K562 (cell line): ENCODE results near the gene ANP32B. TPM values are rescaled to one million over a fixed set of nuclear protein-coding genes. Genes with fewer than 3 reads are reported as not detected.

Experiments used
- ARHGAP35 ChIP-seq: fragments of 450-650 bp; IDR thresholded peaks from 2 replicates; pipeline ENCODE4 v1.6.1; 2018; ENCODE audit not compliant: partially characterized antibody
- DACH1 ChIP-seq: fragments of 450-650 bp; IDR thresholded peaks from 2 replicates; pipeline ENCODE4 v1.6.1; 2018; ENCODE audit not compliant: partially characterized antibody
- DPF2 ChIP-seq: fragments of 450-650 bp; IDR thresholded peaks from 2 replicates; pipeline ENCODE4 v1.6.1; 2016
- EHMT2 ChIP-seq: fragments of 450-650 bp; IDR thresholded peaks from 2 replicates; pipeline ENCODE4 v1.6.1; 2018; ENCODE audit warnings: antibody characterized with exemption
- FOXP1 ChIP-seq: sonication (generic); formaldehyde crosslinking; IDR thresholded peaks from 2 replicates; pipeline ENCODE4 v1.8.0; 2022; ENCODE audit warnings: mild to moderate bottlenecking, missing genetic modification reagents
- HDAC2 ChIP-seq: fragments of 450-650 bp; IDR thresholded peaks from 2 replicates; pipeline ENCODE4 v1.6.1; 2016; ENCODE audit warnings: mild to moderate bottlenecking
- HMG20B ChIP-seq: fragments of 250-450 bp; sonication (Bioruptor Pico); IDR thresholded peaks from 2 replicates; pipeline ENCODE4 v1.5.0; 2021; ENCODE audit warnings: mild to moderate bottlenecking
- JUND ChIP-seq, 2 experiments: IDR thresholded peaks; 2 replicates in 1 of 2; 3 replicates in 1 of 2; pipeline ENCODE4 v1.6.1; 2011; ENCODE audit warnings: borderline replicate concordance in 2 of 2, low read depth in 2 of 2, low read length in 2 of 2, improper control_type of control experiment in 1 of 2, missing biosample characterization in 1 of 2, missing genetic modification characterization in 1 of 2, missing genetic modification reagents in 1 of 2
- KLF1 ChIP-seq: fragments of 450-650 bp; IDR thresholded peaks from 2 replicates; pipeline ENCODE4 v1.6.1; 2016; ENCODE audit warnings: missing genetic modification characterization, missing compliant biosample characterization
- LARP7 ChIP-seq: fragments of 450-650 bp; IDR thresholded peaks from 2 replicates; pipeline ENCODE4 v1.6.1; 2016
- MAFK ChIP-seq: IDR thresholded peaks from 2 replicates; pipeline ENCODE4 v1.6.1; 2011; ENCODE audit warnings: low read length, improper control_type of control experiment
- MBD1 ChIP-seq: fragments of 250-450 bp; sonication (Bioruptor Pico); IDR thresholded peaks from 2 replicates; pipeline ENCODE4 v1.8.0; 2022; ENCODE audit warnings: inconsistent platforms
- PYGO2 ChIP-seq: fragments of 450-650 bp; IDR thresholded peaks from 2 replicates; pipeline ENCODE4 v1.6.1; 2016; ENCODE audit warnings: mild to moderate bottlenecking, missing genetic modification characterization, moderate library complexity, missing compliant biosample characterization
- RAD21 ChIP-seq, 2 experiments: fragments of 250-450 bp in 1 of 2; fragments of 450-650 bp in 1 of 2; sonication (Bioruptor Pico) in 1 of 2; formaldehyde crosslinking in 1 of 2; IDR thresholded peaks in 1 of 2; conservative IDR thresholded peaks in 1 of 2; 2 replicates each; pipeline versions ENCODE4 v1.4.0 to v1.8.0; 2020 to 2022; ENCODE audit warnings: mild to moderate bottlenecking in 2 of 2, moderate library complexity in 1 of 2
- RBM17 ChIP-seq: fragments of 200-400 bp; formaldehyde crosslinking; IDR thresholded peaks from 2 replicates; pipeline ENCODE4 v1.6.1; 2017; ENCODE audit warnings: low read depth, mild to moderate bottlenecking, low read length, borderline replicate concordance
- STAG1 ChIP-seq: sonication (generic); formaldehyde crosslinking; IDR thresholded peaks from 2 replicates; pipeline ENCODE4 v1.5.0; 2020; ENCODE audit warnings: missing genetic modification reagents, borderline replicate concordance
- ZBTB7A ChIP-seq: IDR thresholded peaks from 2 replicates; pipeline ENCODE4 v1.6.1; 2011; ENCODE audit warnings: low read depth, mild to moderate bottlenecking, low read length, moderate library complexity, borderline replicate concordance; ENCODE audit not compliant: control insufficient read depth
- ZBTB8A ChIP-seq: fragments of 450-650 bp; IDR thresholded peaks from 2 replicates; pipeline ENCODE4 v1.6.1; 2018; ENCODE audit warnings: mild to moderate bottlenecking, moderate library complexity; ENCODE audit not compliant: partially characterized antibody
- ZEB2 ChIP-seq: fragments of 450-650 bp; IDR thresholded peaks from 2 replicates; pipeline ENCODE4 v1.6.1; 2016
- ZNF174 ChIP-seq: fragments of 250-450 bp; sonication (Bioruptor Pico); IDR thresholded peaks from 2 replicates; pipeline ENCODE4 v1.4.0; 2020; ENCODE audit warnings: mild to moderate bottlenecking
- ZNF232 ChIP-seq: sonication (generic); formaldehyde crosslinking; IDR thresholded peaks from 2 replicates; pipeline ENCODE4 v1.8.0; 2022; ENCODE audit warnings: mild to moderate bottlenecking, missing genetic modification reagents
- ZNF444 ChIP-seq: fragments of 250-450 bp; sonication (Bioruptor Pico); IDR thresholded peaks from 2 replicates; pipeline ENCODE4 v1.4.0; 2020; ENCODE audit warnings: mild to moderate bottlenecking, moderate library complexity
- ZNF830 ChIP-seq: fragments of 250-450 bp; sonication (Bioruptor Pico); IDR thresholded peaks from 2 replicates; pipeline ENCODE4 v1.5.0; 2021; ENCODE audit warnings: mild to moderate bottlenecking
- ZSCAN29 ChIP-seq: fragments of 450-650 bp; IDR thresholded peaks from 2 replicates; pipeline ENCODE4 v1.6.1; 2017
- polyA plus RNA-seq, 8 experiments: library from polyadenylated mRNA; depleted of rRNA in 4 of 8; stranded (reverse) in 5 of 8; unstranded in 3 of 8; fragments of >200 nt; fragmentation: Nextera tagmentation in 2 of 8; fragmentation: Illumina TruSeq in 1 of 8; extraction: Ambion mirVana in 2 of 8; extraction: Trizol in 1 of 8; gene quantifications; 2 replicates each; pipeline versions ENCODE4 v1.2.1 to v1.2.3, GENCODE V29; 2011 to 2014; ENCODE audit warnings: inconsistent platforms in 1 of 8, missing spikeins in 1 of 8
- total RNA-seq, 7 experiments: library from RNA; depleted of rRNA in 6 of 7; stranded (reverse); fragments of >200 nt in 6 of 7; fragmentation: Illumina TruSeq in 2 of 7; extraction: Trizol in 2 of 7; gene quantifications; 2 replicates each; pipeline versions ENCODE4 v1.2.1 to v1.2.3, GENCODE V29; 2011 to 2021; ENCODE audit warnings: low replicate concordance in 1 of 7
- TF ChIP-seq, protein P1 (sequence below): IDR thresholded peaks from 3 replicates; pipeline ENCODE4 v1.6.1; 2011; ENCODE audit warnings: borderline replicate concordance, mild to moderate bottlenecking, moderate library complexity; ENCODE audit not compliant: insufficient read length; ENCODE audit errors: extremely low read depth

ANP32B gene
- total and polyA plus RNA-seq, 9 of the 15 experiments (the other 6 are each of a cell fraction or from before 2014, with no cell fraction given) = 68.9 to 815 (median 141) TPM

DNA sequence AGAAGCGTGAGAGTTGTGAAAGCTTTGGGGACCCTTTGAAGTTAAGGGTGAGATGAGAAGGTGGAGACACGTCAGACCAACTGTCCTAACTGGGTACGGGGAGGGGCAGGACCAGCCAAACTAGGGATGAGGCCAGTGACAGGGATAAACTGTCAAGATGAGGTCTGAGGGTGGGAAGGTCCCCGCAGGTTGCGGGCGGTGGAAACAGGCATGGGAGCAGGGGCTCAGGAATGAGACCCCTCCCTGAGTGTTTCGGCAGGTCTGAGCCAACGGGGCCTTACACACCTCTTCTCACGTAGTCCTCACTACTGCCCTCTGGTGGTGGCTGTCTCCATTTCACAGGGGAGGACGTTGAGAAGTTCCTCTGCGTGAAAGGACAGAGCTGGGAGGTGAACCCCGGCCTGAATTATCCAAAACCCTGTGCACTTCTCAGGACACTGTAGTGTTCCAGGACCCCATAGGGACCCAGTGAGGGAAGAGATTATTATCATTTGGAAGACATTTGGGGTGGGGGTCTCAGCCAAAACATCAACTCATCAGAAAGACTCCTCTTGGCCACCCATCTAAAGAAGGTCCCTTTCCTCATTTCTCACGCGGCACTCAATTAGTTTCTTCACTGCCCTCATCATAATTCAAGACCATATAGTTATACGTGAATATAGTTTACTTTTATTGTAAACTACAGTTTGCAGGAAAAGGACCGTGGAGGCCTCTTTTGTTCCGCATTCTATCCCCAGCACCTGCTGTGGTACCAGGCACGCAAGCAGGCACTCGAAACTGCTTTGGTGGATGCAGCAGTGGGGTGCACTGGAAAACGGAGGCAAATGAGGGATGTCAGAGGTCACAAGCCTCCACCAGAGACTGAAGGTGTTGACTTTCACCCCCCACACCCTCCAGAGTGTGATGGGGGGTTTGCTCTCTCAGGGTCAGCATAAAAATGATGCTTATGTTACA is 51.7 kb downstream of the ANP32B start (continued):
- TF ChIP-seq, protein P1, sequence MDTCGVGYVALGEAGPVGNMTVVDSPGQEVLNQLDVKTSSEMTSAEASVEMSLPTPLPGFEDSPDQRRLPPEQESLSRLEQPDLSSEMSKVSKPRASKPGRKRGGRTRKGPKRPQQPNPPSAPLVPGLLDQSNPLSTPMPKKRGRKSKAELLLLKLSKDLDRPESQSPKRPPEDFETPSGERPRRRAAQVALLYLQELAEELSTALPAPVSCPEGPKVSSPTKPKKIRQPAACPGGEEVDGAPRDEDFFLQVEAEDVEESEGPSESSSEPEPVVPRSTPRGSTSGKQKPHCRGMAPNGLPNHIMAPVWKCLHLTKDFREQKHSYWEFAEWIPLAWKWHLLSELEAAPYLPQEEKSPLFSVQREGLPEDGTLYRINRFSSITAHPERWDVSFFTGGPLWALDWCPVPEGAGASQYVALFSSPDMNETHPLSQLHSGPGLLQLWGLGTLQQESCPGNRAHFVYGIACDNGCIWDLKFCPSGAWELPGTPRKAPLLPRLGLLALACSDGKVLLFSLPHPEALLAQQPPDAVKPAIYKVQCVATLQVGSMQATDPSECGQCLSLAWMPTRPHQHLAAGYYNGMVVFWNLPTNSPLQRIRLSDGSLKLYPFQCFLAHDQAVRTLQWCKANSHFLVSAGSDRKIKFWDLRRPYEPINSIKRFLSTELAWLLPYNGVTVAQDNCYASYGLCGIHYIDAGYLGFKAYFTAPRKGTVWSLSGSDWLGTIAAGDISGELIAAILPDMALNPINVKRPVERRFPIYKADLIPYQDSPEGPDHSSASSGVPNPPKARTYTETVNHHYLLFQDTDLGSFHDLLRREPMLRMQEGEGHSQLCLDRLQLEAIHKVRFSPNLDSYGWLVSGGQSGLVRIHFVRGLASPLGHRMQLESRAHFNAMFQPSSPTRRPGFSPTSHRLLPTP = no peak
- no peak for TF ChIP-seq ZSCAN29
- TF ChIP-seq STAG1 (CRISPR knock-in tag) = 0 out of 2 replicates have a peak, but pooled peaks have one; percentile 28
- peak; percentile 59; the same call in 1 of the 2 replicates for TF ChIP-seq ZBTB7A
- no peak for TF ChIP-seq HDAC2
- no peak for TF ChIP-seq ZEB2
- TF ChIP-seq ZNF830 (CRISPR knock-in tag) = no peak
- no peak for TF ChIP-seq RBM17
- TF ChIP-seq KLF1 (tag) = no peak
- peak; percentile 63 to 75 for TF ChIP-seq RAD21 (CRISPR knock-in tag; conservative IDR thresholded peaks at IDR 0.05 in 1 of 2, IDR thresholded peaks at IDR 0.05 in 1 of 2)
- TF ChIP-seq PYGO2 (tag) = no peak
- no peak for TF ChIP-seq DACH1
- no peak for TF ChIP-seq EHMT2
- no peak for TF ChIP-seq HMG20B (CRISPR knock-in tag)
- TF ChIP-seq FOXP1 (CRISPR knock-in tag) = peak; percentile 74; the same call in 1 of the 2 replicates
- TF ChIP-seq DPF2 = no peak
- no peak for TF ChIP-seq LARP7
- TF ChIP-seq ARHGAP35 = no peak
- no peak for TF ChIP-seq ZBTB8A
- no peak for TF ChIP-seq ZNF174 (CRISPR knock-in tag)
- peak; percentile 42; the same call in 1 of the 2 replicates for TF ChIP-seq JUND (IDR thresholded peaks at IDR 0.05; ENCODE audit: borderline replicate concordance, low read depth, low read length)
- no peak for TF ChIP-seq JUND (tag; IDR thresholded peaks at IDR 0.05; ENCODE audit: borderline replicate concordance, low read depth, low read length)
- TF ChIP-seq MAFK = no peak
- TF ChIP-seq ZNF232 (CRISPR knock-in tag) = no peak
- no peak for TF ChIP-seq ZNF444 (CRISPR knock-in tag)
- TF ChIP-seq MBD1 (CRISPR knock-in tag) = no peak
